ENCODE data around the gene FUT4. TPM values are rescaled to one million over a fixed set of nuclear protein-coding genes. Genes with fewer than 3 reads are reported as not detected.
A peak's percentile ranks its signal among the peaks of the same experiment; 100 is the strongest.

FUT4 gene
- polyA plus RNA-seq, 2 of the 4 experiments (the other 2 are of a cell fraction) = 1.6 to 1.8 TPM

DNA sequence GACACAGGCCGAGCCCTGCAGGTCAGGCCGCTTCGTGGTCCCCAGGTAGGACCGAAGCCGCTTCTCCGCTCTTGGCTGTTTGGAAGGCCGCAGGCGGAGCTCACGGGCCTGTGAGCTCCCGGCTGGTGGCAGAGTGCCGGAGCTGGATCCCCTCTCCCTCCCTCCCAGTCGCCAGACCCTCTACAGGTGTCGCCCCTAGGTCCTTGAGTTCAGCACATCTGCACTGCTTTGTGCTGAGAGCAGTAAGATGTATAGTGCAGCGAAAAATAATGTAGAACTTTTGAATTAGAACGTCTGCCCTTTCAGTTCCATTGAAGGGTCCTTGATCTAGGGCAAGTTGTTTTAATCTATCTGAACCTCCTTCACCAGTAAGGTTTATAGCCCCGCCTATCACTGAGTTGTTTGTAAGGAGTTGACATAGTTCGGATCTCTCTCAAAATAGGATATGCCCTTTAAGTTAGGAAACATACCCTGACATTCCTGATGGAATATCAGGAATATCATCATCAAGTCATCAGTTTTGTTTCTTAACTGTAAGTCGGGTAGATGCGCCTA, 49.5 kb upstream of the FUT4 start:
- WGBS (ENCODE audit: missing lambda C conversion rate) = 4% methylated on average over 12 of the region's 19 CpGs
- FAIRE-seq (no peak), DNase-seq (ENCODE audit: low read depth in 1 of 2, low spot score in 1 of 2) (no peak), ATAC-seq (peak; percentile 79 to 87)
- ChIA-PET POLR2A (no interaction called here), CTCF (no interaction called here)
- Histone ChIP-seq H3K4me2 (peak overlapping the region; percentile 97), H3K27ac (peak overlapping the region; percentile 81 to 83), H3K9me3 (no peaks in the 10 kb centered on the region), H3K4me1 (peaks cover 18% of the 10 kb centered on the region), H3K4me3 (peak overlapping the region; percentile 97)
- TF ChIP-seq CBX2 (IDR thresholded peaks at IDR 0.05; ENCODE audit: borderline replicate concordance, low read depth) = no peak
- no peak for TF ChIP-seq MAFK (IDR thresholded peaks at IDR 0.05; ENCODE audit: partially characterized antibody)
- TF ChIP-seq KDM1A (IDR thresholded peaks at IDR 0.05; ENCODE audit: low read depth) = no peak
- TF ChIP-seq TFCP2L1 (CRISPR knock-in tag; IDR thresholded peaks at IDR 0.05) = no peak
- TF ChIP-seq, protein P1, sequence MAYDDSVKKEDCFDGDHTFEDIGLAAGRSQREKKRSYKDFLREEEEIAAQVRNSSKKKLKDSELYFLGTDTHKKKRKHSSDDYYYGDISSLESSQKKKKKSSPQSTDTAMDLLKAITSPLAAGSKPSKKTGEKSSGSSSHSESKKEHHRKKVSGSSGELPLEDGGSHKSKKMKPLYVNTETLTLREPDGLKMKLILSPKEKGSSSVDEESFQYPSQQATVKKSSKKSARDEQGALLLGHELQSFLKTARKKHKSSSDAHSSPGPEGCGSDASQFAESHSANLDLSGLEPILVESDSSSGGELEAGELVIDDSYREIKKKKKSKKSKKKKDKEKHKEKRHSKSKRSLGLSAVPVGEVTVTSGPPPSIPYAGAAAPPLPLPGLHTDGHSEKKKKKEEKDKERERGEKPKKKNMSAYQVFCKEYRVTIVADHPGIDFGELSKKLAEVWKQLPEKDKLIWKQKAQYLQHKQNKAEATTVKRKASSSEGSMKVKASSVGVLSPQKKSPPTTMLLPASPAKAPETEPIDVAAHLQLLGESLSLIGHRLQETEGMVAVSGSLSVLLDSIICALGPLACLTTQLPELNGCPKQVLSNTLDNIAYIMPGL (CRISPR knock-in tag; IDR thresholded peaks at IDR 0.05; ENCODE audit: borderline replicate concordance) = no peak
- no peak for TF ChIP-seq HDAC2 (IDR thresholded peaks at IDR 0.05)
- no peak for TF ChIP-seq RAD21 (conservative IDR thresholded peaks at IDR 0.05 in 1 of 2, IDR thresholded peaks at IDR 0.05 in 1 of 2)
- TF ChIP-seq NPAS2 (CRISPR knock-in tag; IDR thresholded peaks at IDR 0.05; ENCODE audit: borderline replicate concordance) = no peak
- TF ChIP-seq, protein P2, sequence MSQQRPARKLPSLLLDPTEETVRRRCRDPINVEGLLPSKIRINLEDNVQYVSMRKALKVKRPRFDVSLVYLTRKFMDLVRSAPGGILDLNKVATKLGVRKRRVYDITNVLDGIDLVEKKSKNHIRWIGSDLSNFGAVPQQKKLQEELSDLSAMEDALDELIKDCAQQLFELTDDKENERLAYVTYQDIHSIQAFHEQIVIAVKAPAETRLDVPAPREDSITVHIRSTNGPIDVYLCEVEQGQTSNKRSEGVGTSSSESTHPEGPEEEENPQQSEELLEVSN (IDR thresholded peaks at IDR 0.05; ENCODE audit: borderline replicate concordance, low read depth) = no peak
- TF ChIP-seq, protein P3, sequence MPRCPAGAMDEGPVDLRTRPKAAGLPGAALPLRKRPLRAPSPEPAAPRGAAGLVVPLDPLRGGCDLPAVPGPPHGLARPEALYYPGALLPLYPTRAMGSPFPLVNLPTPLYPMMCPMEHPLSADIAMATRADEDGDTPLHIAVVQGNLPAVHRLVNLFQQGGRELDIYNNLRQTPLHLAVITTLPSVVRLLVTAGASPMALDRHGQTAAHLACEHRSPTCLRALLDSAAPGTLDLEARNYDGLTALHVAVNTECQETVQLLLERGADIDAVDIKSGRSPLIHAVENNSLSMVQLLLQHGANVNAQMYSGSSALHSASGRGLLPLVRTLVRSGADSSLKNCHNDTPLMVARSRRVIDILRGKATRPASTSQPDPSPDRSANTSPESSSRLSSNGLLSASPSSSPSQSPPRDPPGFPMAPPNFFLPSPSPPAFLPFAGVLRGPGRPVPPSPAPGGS (IDR thresholded peaks at IDR 0.05) = no peak
- TF ChIP-seq SMC3 (IDR thresholded peaks at IDR 0.05) = no peak
- TF ChIP-seq HOXB5 (CRISPR knock-in tag; IDR thresholded peaks at IDR 0.05) = no peak
- TF ChIP-seq BHLHE40 (IDR thresholded peaks at IDR 0.05; ENCODE audit: low read depth, low read length) = no peak

- TF ChIP-seq HDAC2 (IDR thresholded peaks at IDR 0.05) (no peak), MAFK (IDR thresholded peaks at IDR 0.05; ENCODE audit: partially characterized antibody) (no peak), POLR2AphosphoS2 (conservative IDR thresholded peaks at IDR 0.05; ENCODE audit: low read length) (no peak), ATOH8 (CRISPR knock-in tag; IDR thresholded peaks at IDR 0.05; ENCODE audit: low read depth) (no peak), NR3C1 (IDR thresholded peaks at IDR 0.05) (no peak), HOXB5 (CRISPR knock-in tag; IDR thresholded peaks at IDR 0.05) (no peak)
- TF ChIP-seq, protein P3 (IDR thresholded peaks at IDR 0.05) = no peak
- H3K4me1 ChIP-seq = no peaks in the 10 kb centered on the region; the same call in 1 of the 3 replicates
- POLR2A ChIA-PET = no interaction called here
- DNase-seq (ENCODE audit: low read depth in 1 of 2, low spot score in 1 of 2) (no peak), FAIRE-seq (no peak), ATAC-seq (no peak)
- H3K9me3 ChIP-seq = no peaks in the 10 kb centered on the region
- no peak overlapping the region for H3K4me3 ChIP-seq
- 91% methylated on average over 2 of the region's 2 CpGs for WGBS (ENCODE audit: missing lambda C conversion rate)
- no peak overlapping the region for H3K27ac ChIP-seq
- CTCF ChIA-PET = interaction anchor here (1.7 kb wide), 1 partner anchor 605 kb away, joined by 6 read pairs; no protein-coding TSS in a partner anchor
- no peak overlapping the region for H3K4me2 ChIP-seq
Measured at GRCh38 chr11:94500181-94500580, 43.5 kb upstream of the FUT4 start.

DNA sequence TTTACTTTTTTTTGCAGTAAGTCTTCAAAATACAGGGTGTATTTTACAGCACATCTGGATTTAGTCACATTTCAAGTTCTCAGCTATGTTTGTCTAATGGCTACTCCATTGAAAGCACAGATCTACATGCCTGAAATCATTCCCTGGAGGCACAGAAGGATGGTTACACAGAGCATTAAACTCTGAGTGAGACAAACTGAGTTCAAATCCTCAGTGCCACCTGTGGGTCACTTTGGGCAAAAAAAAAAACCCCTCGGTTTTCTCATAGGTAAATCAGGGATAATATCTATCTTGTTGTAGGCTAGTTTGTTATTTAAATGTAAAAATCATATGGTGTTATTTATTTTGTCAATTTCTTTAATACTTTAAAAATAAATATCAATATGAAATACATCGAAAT, 42.2 kb upstream of the FUT4 start:
- no peak overlapping the region for H3K4me3 ChIP-seq
- ATAC-seq = no peak
- WGBS (ENCODE audit: missing lambda C conversion rate) = 29% methylated on average over 2 of the region's 2 CpGs
- TF ChIP-seq RAD21 (conservative IDR thresholded peaks at IDR 0.05 in 1 of 2, IDR thresholded peaks at IDR 0.05 in 1 of 2) (no peak), HDAC2 (IDR thresholded peaks at IDR 0.05) (no peak), JUNB (IDR thresholded peaks at IDR 0.05) (no peak), CHD4 (IDR thresholded peaks at IDR 0.05; ENCODE audit: borderline replicate concordance) (no peak), POLR2AphosphoS2 (conservative IDR thresholded peaks at IDR 0.05; ENCODE audit: low read length) (no peak), POLR2A (IDR thresholded peaks at IDR 0.05; ENCODE audit: low read length) (no peak), MYC (IDR thresholded peaks at IDR 0.05; ENCODE audit: borderline replicate concordance, low read length) (no peak), HES2 (IDR thresholded peaks at IDR 0.05) (no peak)
- ChIA-PET POLR2A (no interaction called here), CTCF (interaction anchor here (0.6 to 1.3 kb wide), 3 partner anchors 74 to 606 kb away, joined by 3 to 8 read pairs (median 3); no protein-coding TSS in a partner anchor)
- H3K4me2 ChIP-seq = no peak overlapping the region
- DNase-seq (ENCODE audit: low read depth in 1 of 2, low spot score in 1 of 2) = no peak
- no peak overlapping the region for H3K27ac ChIP-seq
- no peaks in the 10 kb centered on the region for H3K9me3 ChIP-seq
- no peaks in the 10 kb centered on the region for H3K4me1 ChIP-seq
- no peak for FAIRE-seq
